Neural cell (in vitro differentiated cells): ENCODE data around the gene DR1. TPM values are rescaled to one million over a fixed set of nuclear protein-coding genes. Genes with fewer than 3 reads are reported as not detected.

ENCODE experiments used
- H2AFZ ChIP-seq: fragments of 200-600, 300-800 bp; sonication (generic), shearing (Covaris generic); 2 replicates; pipeline ENCODE4 v1.6.0; 2014; ENCODE audit warnings: low read depth, mild to moderate bottlenecking, antibody characterized with exemption, low read length, moderate library complexity
- H3F3A ChIP-seq: fragments of 200-600 bp; shearing (Covaris generic); 2 replicates; pipeline ENCODE4 v1.6.1; 2016; ENCODE audit warnings: mild to moderate bottlenecking, moderate library complexity, mixed read lengths, antibody characterized with exemption, low read length; ENCODE audit not compliant: insufficient read depth, poor library complexity, severe bottlenecking
- H3K27ac ChIP-seq: fragments of 200-600, 300-800 bp; sonication (generic), shearing (Covaris generic); 2 replicates; pipeline ENCODE4 v1.5.1; 2014; ENCODE audit warnings: mild to moderate bottlenecking, low read length, moderate library complexity
- H3K27me3 ChIP-seq: fragments of 300-800, 200-600 bp; sonication (generic), shearing (Covaris generic); 2 replicates; pipeline ENCODE4 v1.6.0; 2014; ENCODE audit warnings: mild to moderate bottlenecking, low read depth, low read length, moderate library complexity; ENCODE audit not compliant: insufficient read depth
- H3K36me3 ChIP-seq: fragments of 300-800, 200-600 bp; sonication (generic), shearing (Covaris generic); 2 replicates; pipeline ENCODE4 v1.5.1; 2014; ENCODE audit warnings: mild to moderate bottlenecking, antibody characterized with exemption, low read length, moderate library complexity; ENCODE audit not compliant: insufficient read depth
- H3K4me2 ChIP-seq: fragments of 300-800, 200-600 bp; sonication (generic), shearing (Covaris generic); 2 replicates; pipeline ENCODE4 v1.6.0; 2014; ENCODE audit warnings: mild to moderate bottlenecking, low read length
- H3K4me3 ChIP-seq: fragments of 300-800, 200-600 bp; sonication (generic), shearing (Covaris generic); 2 replicates; pipeline ENCODE4 v1.5.1; 2014; ENCODE audit warnings: mild to moderate bottlenecking, low read length, moderate library complexity
- H3K79me2 ChIP-seq: fragments of 200-600 bp; shearing (Covaris generic); replicated peaks from 2 replicates; pipeline ENCODE4 v1.6.0; 2014; ENCODE audit warnings: mild to moderate bottlenecking, low read length, moderate library complexity; ENCODE audit not compliant: insufficient read depth
- H3K9ac ChIP-seq: fragments of 300-800, 200-600 bp; sonication (generic), shearing (Covaris generic); 2 replicates; pipeline ENCODE4 v1.6.1; 2016; ENCODE audit warnings: mild to moderate bottlenecking, low read length, mixed read lengths
- H3K9me2 ChIP-seq: fragments of 200-600 bp; shearing (Covaris generic); 2 replicates; pipeline ENCODE4 v1.6.1; 2016; ENCODE audit warnings: mild to moderate bottlenecking, low read length, mixed read lengths; ENCODE audit not compliant: insufficient read depth
- H3K9me3 ChIP-seq: fragments of 200-600, 300-800 bp; sonication (generic), shearing (Covaris generic); 2 replicates; pipeline ENCODE4 v1.6.1; 2016; ENCODE audit warnings: mild to moderate bottlenecking, mixed run types, low read length, moderate library complexity, mixed read lengths
- H4K20me1 ChIP-seq: fragments of 200-600 bp; shearing (Covaris generic); 2 replicates; pipeline ENCODE4 v1.6.1; 2016; ENCODE audit warnings: mild to moderate bottlenecking, mixed run types; ENCODE audit not compliant: insufficient read depth
- EP300 ChIP-seq: fragments of 450-650 bp; conservative IDR thresholded peaks from 2 replicates; pipeline ENCODE4 v1.6.1; 2014; ENCODE audit warnings: antibody characterized with exemption, mild to moderate bottlenecking, moderate library complexity; ENCODE audit not compliant: poor library complexity, severe bottlenecking
- EZH2 ChIP-seq: fragments of 200-600, 300-800 bp; shearing (Covaris generic), sonication (generic); IDR thresholded peaks from 2 replicates; pipeline ENCODE4 v1.6.1; 2014; ENCODE audit warnings: antibody characterized with exemption, low read length, borderline replicate concordance, mild to moderate bottlenecking; ENCODE audit not compliant: insufficient read depth, poor library complexity, severe bottlenecking
- MXI1 ChIP-seq: fragments of 450-650 bp; conservative IDR thresholded peaks from 2 replicates; pipeline ENCODE4 v1.6.1; 2014; ENCODE audit warnings: antibody characterized with exemption, mild to moderate bottlenecking; ENCODE audit not compliant: poor library complexity, severe bottlenecking
- POLR2AphosphoS5 ChIP-seq: IDR thresholded peaks from 2 replicates; pipeline ENCODE4 v1.6.1; 2012
- RAD21 ChIP-seq: fragments of 450-650 bp; conservative IDR thresholded peaks from 2 replicates; pipeline ENCODE4 v1.6.1; 2014; ENCODE audit warnings: antibody characterized with exemption, mild to moderate bottlenecking, moderate library complexity
- SMC3 ChIP-seq: fragments of 450-650 bp; conservative IDR thresholded peaks from 2 replicates; pipeline ENCODE4 v1.6.1; 2014; ENCODE audit warnings: antibody characterized with exemption, mild to moderate bottlenecking, moderate library complexity; ENCODE audit not compliant: poor library complexity
- TAF1 ChIP-seq: IDR thresholded peaks from 2 replicates; pipeline ENCODE4 v1.6.1; 2012; ENCODE audit warnings: low read depth
- polyA minus RNA-seq: library from RNA; depleted of rRNA, polyadenylated mRNA; stranded (reverse); fragments of >200 nt; gene quantifications from 2 replicates; pipeline ENCODE4 v1.2.3, GENCODE V29; 2014
- polyA plus RNA-seq: library from polyadenylated mRNA; depleted of rRNA; stranded (reverse); fragments of >200 nt; gene quantifications from 2 replicates; pipeline ENCODE4 v1.2.3, GENCODE V29; 2014
- TF ChIP-seq, protein P1 (sequence below): IDR thresholded peaks from 2 replicates; pipeline ENCODE4 v1.6.1; 2012; ENCODE audit warnings: borderline replicate concordance
- TF ChIP-seq, protein P2 (sequence below): fragments of 450-650 bp; IDR thresholded peaks from 2 replicates; pipeline ENCODE4 v1.5.1; 2014; ENCODE audit warnings: antibody characterized with exemption, mild to moderate bottlenecking, moderate library complexity; ENCODE audit not compliant: poor library complexity, severe bottlenecking

The DR1 gene
- polyA plus RNA-seq = 46.7 and 57.2 TPM in 2 replicates
- 81.1 and 108 TPM in 2 replicates for polyA minus RNA-seq

- peak within 1 kb of the TSS; percentile 76 for H3K4me2 ChIP-seq
- H3K27ac ChIP-seq = peak within 1 kb of the TSS; percentile 95
- no peaks in the 10 kb centered on the region for H3K36me3 ChIP-seq
- no peaks in the 10 kb centered on the region for H3K27me3 ChIP-seq
- H3F3A ChIP-seq = peaks cover 7% of the 10 kb centered on the region
- peaks cover 53% of the 10 kb centered on the region for H3K79me2 ChIP-seq
- H4K20me1 ChIP-seq = peaks cover 5% of the 10 kb centered on the region
- peak within 1 kb of the TSS; percentile 86 for H3K4me3 ChIP-seq
- H3K9ac ChIP-seq = peak within 1 kb of the TSS; percentile 92
- H3K9me3 ChIP-seq = no peaks in the 10 kb centered on the region
- peak; percentile 32 for TF ChIP-seq RAD21
- peak; percentile 87 for TF ChIP-seq TAF1
- peak; percentile 93 for TF ChIP-seq MXI1
- TF ChIP-seq EP300 = peak; percentile 68
- TF ChIP-seq, protein P1, sequence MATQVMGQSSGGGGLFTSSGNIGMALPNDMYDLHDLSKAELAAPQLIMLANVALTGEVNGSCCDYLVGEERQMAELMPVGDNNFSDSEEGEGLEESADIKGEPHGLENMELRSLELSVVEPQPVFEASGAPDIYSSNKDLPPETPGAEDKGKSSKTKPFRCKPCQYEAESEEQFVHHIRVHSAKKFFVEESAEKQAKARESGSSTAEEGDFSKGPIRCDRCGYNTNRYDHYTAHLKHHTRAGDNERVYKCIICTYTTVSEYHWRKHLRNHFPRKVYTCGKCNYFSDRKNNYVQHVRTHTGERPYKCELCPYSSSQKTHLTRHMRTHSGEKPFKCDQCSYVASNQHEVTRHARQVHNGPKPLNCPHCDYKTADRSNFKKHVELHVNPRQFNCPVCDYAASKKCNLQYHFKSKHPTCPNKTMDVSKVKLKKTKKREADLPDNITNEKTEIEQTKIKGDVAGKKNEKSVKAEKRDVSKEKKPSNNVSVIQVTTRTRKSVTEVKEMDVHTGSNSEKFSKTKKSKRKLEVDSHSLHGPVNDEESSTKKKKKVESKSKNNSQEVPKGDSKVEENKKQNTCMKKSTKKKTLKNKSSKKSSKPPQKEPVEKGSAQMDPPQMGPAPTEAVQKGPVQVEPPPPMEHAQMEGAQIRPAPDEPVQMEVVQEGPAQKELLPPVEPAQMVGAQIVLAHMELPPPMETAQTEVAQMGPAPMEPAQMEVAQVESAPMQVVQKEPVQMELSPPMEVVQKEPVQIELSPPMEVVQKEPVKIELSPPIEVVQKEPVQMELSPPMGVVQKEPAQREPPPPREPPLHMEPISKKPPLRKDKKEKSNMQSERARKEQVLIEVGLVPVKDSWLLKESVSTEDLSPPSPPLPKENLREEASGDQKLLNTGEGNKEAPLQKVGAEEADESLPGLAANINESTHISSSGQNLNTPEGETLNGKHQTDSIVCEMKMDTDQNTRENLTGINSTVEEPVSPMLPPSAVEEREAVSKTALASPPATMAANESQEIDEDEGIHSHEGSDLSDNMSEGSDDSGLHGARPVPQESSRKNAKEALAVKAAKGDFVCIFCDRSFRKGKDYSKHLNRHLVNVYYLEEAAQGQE = peak; percentile 76
- TF ChIP-seq POLR2AphosphoS5 = peak; percentile 98
- no peak for TF ChIP-seq SMC3
- no peak for TF ChIP-seq EZH2
- peak within 1 kb of the TSS; percentile 94 for H2AFZ ChIP-seq
- no peaks in the 10 kb centered on the region for H3K9me2 ChIP-seq
These were observed at the start of gene DR1 for GRCh38 chr1:93345633-93346420. Gene DR1, plus strand, starts transcription at chr1:93345907. Its CDS starts 739 bp downstream, at chr1:93346646.

DNA sequence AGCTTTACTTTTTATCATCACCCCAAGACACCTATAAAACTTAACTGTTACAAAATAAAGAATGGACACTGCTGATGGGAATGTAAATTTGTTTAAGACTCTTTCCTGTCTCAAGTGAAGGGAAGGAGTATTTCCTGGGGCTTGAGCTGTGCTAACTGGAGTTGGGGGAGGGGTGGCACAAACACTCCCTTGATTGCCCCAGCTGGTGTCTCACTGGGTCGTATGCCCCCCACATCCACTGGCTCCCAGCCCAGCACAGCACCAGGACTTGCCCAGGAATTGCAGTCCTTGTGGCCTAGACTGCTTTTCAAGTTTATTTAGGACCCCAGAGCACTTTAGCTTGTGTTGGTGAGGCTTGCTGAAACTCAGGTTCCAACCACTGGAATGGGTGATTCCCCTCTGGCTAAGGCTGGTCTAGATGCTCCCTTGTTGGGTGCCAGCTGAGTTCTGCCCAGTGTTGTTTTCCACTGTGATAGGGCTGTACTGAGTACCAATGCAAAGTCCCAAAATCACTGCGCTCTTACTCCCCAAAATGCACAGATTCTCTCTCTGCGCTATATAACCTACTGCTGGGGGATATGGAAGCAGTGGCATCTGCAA, 49.1 kb upstream of the DR1 start:
- H3K9me3 ChIP-seq = no peaks in the 10 kb centered on the region
- no peaks in the 10 kb centered on the region for H3K79me2 ChIP-seq
- no peak overlapping the region for H2AFZ ChIP-seq
- no peak for TF ChIP-seq TAF1
- TF ChIP-seq, protein P2, sequence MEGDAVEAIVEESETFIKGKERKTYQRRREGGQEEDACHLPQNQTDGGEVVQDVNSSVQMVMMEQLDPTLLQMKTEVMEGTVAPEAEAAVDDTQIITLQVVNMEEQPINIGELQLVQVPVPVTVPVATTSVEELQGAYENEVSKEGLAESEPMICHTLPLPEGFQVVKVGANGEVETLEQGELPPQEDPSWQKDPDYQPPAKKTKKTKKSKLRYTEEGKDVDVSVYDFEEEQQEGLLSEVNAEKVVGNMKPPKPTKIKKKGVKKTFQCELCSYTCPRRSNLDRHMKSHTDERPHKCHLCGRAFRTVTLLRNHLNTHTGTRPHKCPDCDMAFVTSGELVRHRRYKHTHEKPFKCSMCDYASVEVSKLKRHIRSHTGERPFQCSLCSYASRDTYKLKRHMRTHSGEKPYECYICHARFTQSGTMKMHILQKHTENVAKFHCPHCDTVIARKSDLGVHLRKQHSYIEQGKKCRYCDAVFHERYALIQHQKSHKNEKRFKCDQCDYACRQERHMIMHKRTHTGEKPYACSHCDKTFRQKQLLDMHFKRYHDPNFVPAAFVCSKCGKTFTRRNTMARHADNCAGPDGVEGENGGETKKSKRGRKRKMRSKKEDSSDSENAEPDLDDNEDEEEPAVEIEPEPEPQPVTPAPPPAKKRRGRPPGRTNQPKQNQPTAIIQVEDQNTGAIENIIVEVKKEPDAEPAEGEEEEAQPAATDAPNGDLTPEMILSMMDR = no peak
- no peak for TF ChIP-seq MXI1
- TF ChIP-seq SMC3 = no peak
- TF ChIP-seq RAD21 = no peak
- no peak for TF ChIP-seq EZH2
- no peaks in the 10 kb centered on the region for H3F3A ChIP-seq
- H3K4me3 ChIP-seq = no peak overlapping the region
- H3K9ac ChIP-seq = no peak overlapping the region
- no peaks in the 10 kb centered on the region for H3K36me3 ChIP-seq
- H4K20me1 ChIP-seq = no peaks in the 10 kb centered on the region
- H3K27me3 ChIP-seq = no peaks in the 10 kb centered on the region
- H3K27ac ChIP-seq = no peak overlapping the region
- no peak overlapping the region for H3K4me2 ChIP-seq
- no peaks in the 10 kb centered on the region for H3K9me2 ChIP-seq
